Transverse colon (tissue), 4 donors: ENCODE results near the gene NBPF1. TPM values are rescaled to one million over a fixed set of nuclear protein-coding genes. Genes with fewer than 3 reads are reported as not detected.
"Not testable (repeated sequence)": the region's sequence is repeated elsewhere in the genome, so short reads cannot be mapped to it uniquely, and the experiment has no call there.

ENCODE experiments used
- DNase-seq: peaks from one replicate; pipeline ENCODE4 v3.0.0-alpha.2; 2019
- H3K27ac ChIP-seq, 4 donors: fragments of 200-600 bp; sonication (generic); 2 replicates each; pipeline ENCODE4 v1.5.1; 2016 to 2018; ENCODE audit warnings: inconsistent platforms in 4 of 4
- H3K27me3 ChIP-seq: fragments of 200-600 bp; sonication (generic); 2 replicates; pipeline ENCODE4 v1.5.1; 2017; ENCODE audit warnings: inconsistent platforms
- H3K36me3 ChIP-seq, 4 donors: fragments of 200-600 bp; sonication (generic); 2 replicates each; pipeline ENCODE4 v1.5.1; 2017 to 2019; ENCODE audit warnings: inconsistent platforms in 4 of 4
- H3K4me1 ChIP-seq, 4 donors: fragments of 200-600 bp; sonication (generic); 2 replicates each; pipeline ENCODE4 v1.5.1; 2017 to 2020; ENCODE audit warnings: inconsistent platforms in 4 of 4
- H3K4me3 ChIP-seq, 4 donors: fragments of 200-600 bp; sonication (generic); 1 replicate in 1 of 4; 2 replicates in 3 of 4; pipeline versions ENCODE4 v1.5.1 to v1.6.1; 2017 to 2019; ENCODE audit warnings: inconsistent platforms in 4 of 4
- H3K9me3 ChIP-seq, 2 donors: fragments of 200-600 bp; sonication (generic); 2 replicates each; pipeline ENCODE4 v1.5.1; 2017 to 2019; ENCODE audit warnings: inconsistent platforms in 2 of 2
- EP300 ChIP-seq: sonication (generic); formaldehyde crosslinking; IDR thresholded peaks from one replicate; pipeline ENCODE4 v1.6.1; 2017; ENCODE audit warnings: antibody characterized with exemption, low read depth
- POLR2A ChIP-seq: fragments of 450-650 bp; IDR thresholded peaks from one replicate; pipeline ENCODE4 v1.6.1; 2016; ENCODE audit warnings: antibody characterized with exemption, mild to moderate bottlenecking, moderate library complexity
- POLR2AphosphoS5 ChIP-seq, 3 donors: sonication (generic); formaldehyde crosslinking; IDR thresholded peaks; one replicate each; pipeline ENCODE4 v1.6.1; 2016; ENCODE audit warnings: antibody characterized with exemption in 3 of 3
- WGBS, 2 donors: methylation state at CpG; one replicate each; pipeline ENCODE4 v1.1.5; 2018; ENCODE audit warnings: low coverage in 1 of 2; 5-methylcytosine and 5-hydroxymethylcytosine counted together
- in situ Hi-C, 4 donors: fragments of 200-750 bp; cut with MboI; loops; one replicate each; pipeline versions ENCODE4 v1.15.0 to v1.15.1; 2017; ENCODE audit warnings: low sequenced_read_pairs in 3 of 4, low pct_ligation_motif_present in 1 of 4, low pct_unique_long_range_greater_than_20kb in 1 of 4
- intact Hi-C: fragments of 100-400 bp; cut with DNase I; formaldehyde crosslinking; loops from one replicate; pipeline ENCODE4 v1.15.1; 2023; ENCODE audit warnings: low total_unique reads
- total RNA-seq, 4 donors: library from RNA; depleted of rRNA; stranded (reverse); fragments of >200 nt; gene quantifications; one replicate each; pipeline ENCODE4 v1.1.0, GENCODE V29; 2016
- TF ChIP-seq, protein P1 (sequence below), 5 experiments: fragments of 200-600 bp in 3 of 5; fragments of 450-650 bp in 2 of 5; sonication (generic) in 3 of 5; IDR thresholded peaks; 1 replicate in 2 of 5; 2 replicates in 3 of 5; pipeline ENCODE4 v1.5.1; 2016 to 2017; ENCODE audit warnings: antibody characterized with exemption in 5 of 5, inconsistent platforms in 3 of 5, mild to moderate bottlenecking in 2 of 5, moderate library complexity in 1 of 5

Gene NBPF1
- total RNA-seq, 4 donors from 2014 or later, result 70.1 to 178 (median 148) TPM

DNA sequence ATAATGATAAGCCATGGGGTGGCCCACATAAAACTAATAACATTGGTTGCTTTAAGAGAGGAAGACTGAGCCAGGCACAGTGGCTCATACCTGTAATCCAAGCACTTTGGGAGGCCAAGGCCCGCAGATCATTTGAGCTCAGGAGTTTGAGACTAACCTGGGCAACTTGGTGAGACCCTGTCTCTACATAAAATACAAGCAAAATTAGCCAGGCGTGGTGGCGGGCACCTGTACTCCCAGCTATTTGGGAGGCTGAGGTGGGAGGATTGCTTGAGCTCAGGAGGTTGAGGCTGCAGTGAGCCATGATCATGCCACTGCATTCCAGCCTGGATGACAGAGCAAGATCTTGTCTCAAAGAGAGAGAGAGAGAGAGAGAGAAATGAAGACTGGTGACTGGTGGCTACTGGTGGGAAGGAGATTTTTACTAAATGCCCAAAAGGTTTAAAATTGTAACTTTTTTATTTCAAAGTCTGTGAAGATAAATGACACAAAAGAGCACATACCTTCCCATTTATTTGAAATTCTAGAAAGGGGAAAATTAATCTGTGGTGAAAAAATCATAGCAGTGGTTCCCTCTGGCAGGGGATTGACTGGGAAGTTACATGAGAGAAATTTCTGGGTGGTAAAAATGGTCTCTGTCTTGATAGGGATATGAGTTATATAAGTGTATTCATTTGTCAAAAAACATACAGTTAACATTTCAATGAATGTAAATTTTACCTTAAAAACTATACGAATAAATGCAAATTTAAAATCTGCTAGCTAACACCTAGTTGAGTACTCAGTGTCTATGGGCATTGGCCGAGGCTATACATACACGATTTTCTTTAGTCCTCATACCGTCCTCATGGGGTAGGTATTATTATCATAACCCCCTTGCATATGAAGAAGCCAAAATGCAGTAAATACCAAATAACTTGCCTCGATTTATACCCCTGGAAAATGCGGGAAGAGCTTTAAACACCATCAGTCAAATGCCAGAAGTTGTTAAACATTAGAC is 2.2 kb upstream of the NBPF1 start:
- Histone ChIP-seq H3K4me3 (no peak overlapping the region), H3K9me3 (no peaks in the 10 kb centered on the region), H3K27me3 (no peaks in the 10 kb centered on the region), H3K36me3 (peaks cover 0 to 7% (median 0%) of the 10 kb centered on the region in 4 donors), H3K4me1 (peaks cover 9 to 25% (median 20%) of the 10 kb centered on the region in 4 donors), H3K27ac (no peak overlapping the region)
- TF ChIP-seq EP300 (no peak), POLR2A (no peak), POLR2AphosphoS5 (IDR thresholded peaks at IDR 0.05) (no peak)
- TF ChIP-seq, protein P1, sequence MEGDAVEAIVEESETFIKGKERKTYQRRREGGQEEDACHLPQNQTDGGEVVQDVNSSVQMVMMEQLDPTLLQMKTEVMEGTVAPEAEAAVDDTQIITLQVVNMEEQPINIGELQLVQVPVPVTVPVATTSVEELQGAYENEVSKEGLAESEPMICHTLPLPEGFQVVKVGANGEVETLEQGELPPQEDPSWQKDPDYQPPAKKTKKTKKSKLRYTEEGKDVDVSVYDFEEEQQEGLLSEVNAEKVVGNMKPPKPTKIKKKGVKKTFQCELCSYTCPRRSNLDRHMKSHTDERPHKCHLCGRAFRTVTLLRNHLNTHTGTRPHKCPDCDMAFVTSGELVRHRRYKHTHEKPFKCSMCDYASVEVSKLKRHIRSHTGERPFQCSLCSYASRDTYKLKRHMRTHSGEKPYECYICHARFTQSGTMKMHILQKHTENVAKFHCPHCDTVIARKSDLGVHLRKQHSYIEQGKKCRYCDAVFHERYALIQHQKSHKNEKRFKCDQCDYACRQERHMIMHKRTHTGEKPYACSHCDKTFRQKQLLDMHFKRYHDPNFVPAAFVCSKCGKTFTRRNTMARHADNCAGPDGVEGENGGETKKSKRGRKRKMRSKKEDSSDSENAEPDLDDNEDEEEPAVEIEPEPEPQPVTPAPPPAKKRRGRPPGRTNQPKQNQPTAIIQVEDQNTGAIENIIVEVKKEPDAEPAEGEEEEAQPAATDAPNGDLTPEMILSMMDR (IDR thresholded peaks at IDR 0.05), result no peak
- in situ Hi-C loops, result loop anchor here in 2 of 4 donors (10.0 kb wide), 1 partner anchor 329 kb away; no protein-coding TSS in a partner anchor
- peak; percentile 21 for DNase-seq
- intact Hi-C loops, result no loop called here
- WGBS, 2 donors, result 77 to 79% methylated on average over 9 of the region's 9 CpGs

DNA sequence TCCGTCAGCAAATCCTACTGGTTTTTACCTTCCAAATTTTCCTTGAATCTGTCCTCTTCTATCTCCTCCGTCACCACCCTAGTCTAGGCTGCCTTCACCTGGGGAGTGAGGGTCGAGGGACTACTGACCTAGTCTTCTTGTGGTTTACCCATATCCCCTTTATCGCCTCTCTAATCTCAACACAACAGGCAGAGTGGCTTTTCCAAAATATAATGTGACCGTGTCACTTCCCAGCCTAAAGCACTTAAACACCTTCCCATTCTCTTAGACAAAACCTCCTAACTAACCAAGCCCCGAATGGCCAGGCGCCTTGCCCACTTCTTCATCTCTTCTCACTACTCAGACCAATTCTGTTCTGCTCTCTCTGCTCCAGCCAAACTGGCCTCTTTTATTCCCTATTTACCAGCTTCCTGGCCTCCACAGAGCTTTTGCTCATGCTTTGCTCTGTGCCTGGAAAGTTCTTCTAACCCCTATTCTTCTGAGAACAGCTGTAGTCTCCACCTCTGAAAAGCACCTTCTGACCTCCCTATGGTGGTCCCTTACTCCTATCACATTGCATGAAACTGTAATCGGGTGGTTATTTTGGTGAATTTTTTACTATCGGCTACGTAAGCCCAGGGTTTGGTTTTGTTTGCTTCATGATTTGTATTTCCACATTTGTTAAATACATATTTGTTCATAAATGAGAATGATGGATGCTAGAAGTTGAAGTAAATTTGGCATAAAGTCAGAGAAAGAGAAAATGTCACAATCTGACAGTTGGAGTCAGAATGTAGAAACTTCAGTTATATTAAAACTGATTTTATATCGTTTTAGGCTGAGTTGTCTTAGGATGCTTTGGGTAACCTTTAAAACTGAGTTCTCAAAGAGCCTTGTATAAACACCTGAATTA is 1.2 kb upstream of the NBPF1 start:
- peak; percentile 24 for DNase-seq
- peaks cover 9 to 25% (median 20%) of the 10 kb centered on the region in 4 donors for H3K4me1 ChIP-seq
- peaks cover 0 to 7% (median 0%) of the 10 kb centered on the region in 4 donors for H3K36me3 ChIP-seq
- intact Hi-C loops (no loop called here), in situ Hi-C loops (loop anchor here in 2 of 4 donors (10.0 kb wide), 1 partner anchor 330 kb away; no protein-coding TSS in a partner anchor)
- TF ChIP-seq POLR2A (no peak), POLR2AphosphoS5 (IDR thresholded peaks at IDR 0.05) (no peak), EP300 (no peak)
- TF ChIP-seq, protein P1 (IDR thresholded peaks at IDR 0.05), result no peak
- H3K9me3 ChIP-seq, result no peaks in the 10 kb centered on the region
- no peak overlapping the region for H3K4me3 ChIP-seq
- no peaks in the 10 kb centered on the region for H3K27me3 ChIP-seq
- no peak overlapping the region for H3K27ac ChIP-seq
- 75 to 76% methylated on average over 11 of the region's 11 CpGs for WGBS, 2 donors

DNA sequence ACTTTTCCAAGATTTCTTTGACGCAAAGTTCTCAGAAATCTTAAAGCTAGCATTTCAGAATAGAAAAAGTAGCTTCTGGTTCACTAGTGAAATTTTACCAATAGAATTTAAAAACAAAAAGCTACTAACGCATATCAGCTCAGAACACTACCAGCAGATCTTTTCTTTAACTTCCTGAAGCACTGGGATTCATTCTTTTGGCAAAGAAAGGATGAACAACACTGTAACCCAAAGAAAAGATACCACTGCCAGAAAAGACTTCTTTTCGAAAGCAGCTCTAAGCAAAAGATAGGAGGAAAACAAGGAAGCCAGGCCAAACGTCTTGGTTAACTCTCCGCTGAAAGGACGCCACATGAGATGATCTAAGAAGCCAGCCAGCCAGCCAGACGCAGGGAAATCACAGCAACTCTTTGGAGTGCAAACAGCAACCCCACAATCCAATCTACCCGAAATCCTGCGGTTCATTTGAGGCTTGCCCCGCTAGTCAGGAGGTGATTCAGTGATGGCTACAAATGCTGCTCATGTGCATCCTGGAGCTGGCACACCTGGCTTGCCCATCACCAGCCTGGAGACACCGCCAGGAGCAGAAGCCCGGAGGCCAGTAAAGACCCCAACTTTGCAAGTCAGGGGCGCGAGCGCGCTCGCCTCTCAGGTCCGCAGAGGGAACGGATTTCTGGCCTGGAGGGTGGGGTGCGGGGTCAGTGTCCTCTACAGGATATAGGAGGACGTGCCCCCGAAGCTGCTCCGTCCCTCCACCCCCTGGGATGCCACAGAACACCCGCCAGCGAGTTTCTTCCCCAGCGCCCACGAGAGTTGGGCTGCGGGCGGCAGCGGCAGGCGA is 812 bp downstream of the NBPF1 start:
- 6 to 8% methylated on average over 21 to 31 of the region's 31 CpGs for WGBS, 2 donors
- DNase-seq, result peak; percentile 75
- H3K27me3 ChIP-seq, result no peaks in the 10 kb centered on the region
- intact Hi-C loops (no loop called here), in situ Hi-C loops (loop anchor here in 2 of 4 donors (10.0 kb wide), 1 partner anchor 332 kb away; no protein-coding TSS in a partner anchor)
- H3K9me3 ChIP-seq, result no peaks in the 10 kb centered on the region
- TF ChIP-seq, protein P1 (IDR thresholded peaks at IDR 0.05), result no peak
- peak in 2 of 3 donors; percentile 6 to 47 for TF ChIP-seq POLR2AphosphoS5 (IDR thresholded peaks at IDR 0.05)
- peak overlapping the region; percentile 67 to 86 (median 80) for H3K27ac ChIP-seq
- H3K36me3 ChIP-seq, result peaks cover 0 to 10% (median under 1%) of the 10 kb centered on the region in 4 donors
- peaks cover 9 to 25% (median 20%) of the 10 kb centered on the region in 4 donors for H3K4me1 ChIP-seq
- H3K4me3 ChIP-seq, result peak overlapping the region; percentile 35 to 61 (median 54)

DNA sequence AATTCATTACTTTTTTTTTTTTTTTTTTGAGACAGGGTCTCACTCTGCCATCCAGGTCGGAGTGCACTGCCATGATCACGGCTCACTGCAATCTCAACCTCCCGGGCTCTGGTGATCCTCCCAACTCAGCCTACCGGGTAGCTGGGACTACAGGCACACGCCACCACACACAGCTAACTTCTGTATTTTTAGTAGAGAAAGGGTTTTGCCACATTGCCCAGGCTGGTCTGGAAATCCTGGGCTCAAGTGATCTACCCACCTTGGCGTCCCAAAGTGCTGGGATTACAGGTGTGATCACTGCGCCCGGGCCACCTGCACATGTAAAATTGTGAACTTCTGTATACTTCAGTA is 1.4 kb downstream of the NBPF1 start:
- peak; percentile 30 for DNase-seq
- peaks cover 0 to 16% (median 2%) of the 10 kb centered on the region in 4 donors for H3K36me3 ChIP-seq
- peak overlapping the region in 3 of 4 donors; percentile 35 to 61 (median 60) for H3K4me3 ChIP-seq
- H3K4me1 ChIP-seq, result peaks cover 9 to 25% (median 20%) of the 10 kb centered on the region in 4 donors
- in situ Hi-C loops, result loop anchor here in 2 of 4 donors (10.0 kb wide), 1 partner anchor 333 kb away; no protein-coding TSS in a partner anchor
- peak overlapping the region; percentile 67 to 86 (median 80) for H3K27ac ChIP-seq
- H3K27me3 ChIP-seq, H3K9me3 ChIP-seq, intact Hi-C loops: not testable (repeated sequence)
- 79 to 83% methylated on average over 8 of the region's 8 CpGs for WGBS, 2 donors

DNA sequence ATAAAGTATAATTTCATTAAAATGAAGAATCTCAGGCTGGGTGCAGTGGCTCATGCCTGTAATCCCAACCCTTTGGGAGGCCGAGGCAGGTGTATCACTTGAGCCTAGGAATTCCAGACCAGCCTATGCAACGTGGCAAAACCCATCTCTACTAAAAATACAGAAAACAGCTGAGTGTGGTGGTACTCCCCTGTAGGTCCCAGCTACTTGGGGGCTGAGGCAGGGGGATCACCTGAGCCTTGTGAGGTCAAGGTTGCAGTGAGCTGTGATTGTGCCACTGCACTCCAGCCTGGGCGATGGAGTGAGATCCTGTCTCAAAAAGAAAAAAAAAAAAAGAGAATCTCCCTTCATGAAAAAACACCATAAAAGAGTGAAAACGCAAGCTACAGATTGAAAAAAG is 2.2 kb downstream of the NBPF1 start:
- H3K9me3 ChIP-seq, DNase-seq, H3K27me3 ChIP-seq, H3K4me3 ChIP-seq, H3K27ac ChIP-seq, intact Hi-C loops: not testable (repeated sequence)
- peaks cover 0 to 24% (median 5%) of the 10 kb centered on the region in 4 donors for H3K36me3 ChIP-seq
- in situ Hi-C loops, result loop anchor here in 2 of 4 donors (10.0 kb wide), 1 partner anchor 334 kb away; no protein-coding TSS in a partner anchor
- H3K4me1 ChIP-seq, result peaks cover 9 to 25% (median 20%) of the 10 kb centered on the region in 4 donors
- 81 to 86% methylated on average over 4 of the region's 4 CpGs for WGBS, 2 donors

DNA sequence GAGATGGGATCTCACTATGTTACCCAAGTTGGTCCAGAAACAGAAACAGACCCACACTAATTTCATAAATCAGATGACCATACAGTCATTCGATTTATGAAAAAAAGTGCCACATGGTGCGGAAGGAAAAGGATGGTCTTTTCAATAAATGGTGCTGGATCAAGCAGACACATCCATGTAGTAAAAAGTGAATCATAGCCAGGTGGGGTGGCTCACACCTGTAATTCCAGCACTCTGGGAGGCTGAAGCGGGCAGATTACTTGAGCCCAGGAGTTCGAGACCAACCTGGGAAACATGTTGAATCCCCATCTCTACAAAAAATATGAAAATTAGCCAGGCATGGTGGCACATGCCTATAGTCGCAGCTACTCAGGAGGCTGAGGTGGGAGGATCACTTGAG is 2.8 kb downstream of the NBPF1 start:
- H3K9me3 ChIP-seq, H3K27ac ChIP-seq, H3K27me3 ChIP-seq, DNase-seq, intact Hi-C loops, H3K4me3 ChIP-seq: not testable (repeated sequence)
- peaks cover 0 to 26% (median 5%) of the 10 kb centered on the region in 4 donors for H3K36me3 ChIP-seq
- WGBS, 2 donors, result 92 to 95% methylated on average over 5 of the region's 5 CpGs
- in situ Hi-C loops, result loop anchor here in 2 of 4 donors (10.0 kb wide), 1 partner anchor 334 kb away; no protein-coding TSS in a partner anchor
- peaks cover 10 to 29% (median 21%) of the 10 kb centered on the region in 4 donors for H3K4me1 ChIP-seq
